Prostate gland (tissue), 2 donors: Measurements from ENCODE around the gene CTNNBIP1.

ENCODE experiments used
- CTCF ChIP-seq, 4 experiments: fragments of 200-600 bp in 2 of 4; fragments of 450-650 bp in 2 of 4; sonication (generic) in 2 of 4; IDR thresholded peaks; 1 replicate in 3 of 4; 2 replicates in 1 of 4; pipeline ENCODE4 v1.5.1; 2016 to 2019; ENCODE audit warnings: antibody characterized with exemption in 4 of 4, mild to moderate bottlenecking in 2 of 4, moderate library complexity in 2 of 4
- POLR2A ChIP-seq: fragments of 450-650 bp; IDR thresholded peaks from one replicate; pipeline ENCODE4 v1.6.1; 2016; ENCODE audit warnings: antibody characterized with exemption, mild to moderate bottlenecking
- POLR2AphosphoS5 ChIP-seq: sonication (generic); formaldehyde crosslinking; IDR thresholded peaks from one replicate; pipeline ENCODE4 v1.6.1; 2017; ENCODE audit warnings: antibody characterized with exemption

GRCh38 chr1:9916452-9916851 lies 6.4 kb upstream of the CTNNBIP1 start:
- no peak for TF ChIP-seq POLR2A
- no peak for TF ChIP-seq CTCF (IDR thresholded peaks at IDR 0.05)
- no peak for TF ChIP-seq POLR2AphosphoS5
